GM21576 (cell line): ENCODE measurements around the gene AMOTL2.

Experiments
- ATAC-seq: cut with Tn5 transposase; IDR thresholded peaks from one replicate; pipeline ENCODE4 v1.9.1; 2021; ENCODE audit warnings: mild to moderate bottlenecking, moderate library complexity; ENCODE audit not compliant: unreplicated experiment

AMOTL2 gene

DNA sequence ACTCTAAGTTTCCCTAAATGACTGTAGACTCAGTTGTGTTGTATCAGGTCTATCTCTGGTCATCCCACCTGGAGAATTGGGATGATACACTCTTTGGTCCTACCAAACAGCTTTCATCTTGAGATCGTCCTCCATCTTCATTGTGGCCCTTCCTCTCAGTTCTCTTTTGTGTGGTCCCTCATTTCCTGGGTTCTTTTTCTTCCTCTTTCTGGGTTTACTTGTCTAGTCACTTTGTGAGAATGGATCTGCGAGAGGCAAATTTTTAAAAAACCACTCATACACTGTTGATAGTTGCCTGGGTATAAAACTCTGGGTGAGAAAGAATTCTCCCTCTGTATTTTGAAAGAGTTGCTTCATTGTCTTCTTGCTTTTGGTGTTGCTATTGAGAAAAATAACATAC lies 6.0 kb upstream of the AMOTL2 start:
- no peak for ATAC-seq

DNA sequence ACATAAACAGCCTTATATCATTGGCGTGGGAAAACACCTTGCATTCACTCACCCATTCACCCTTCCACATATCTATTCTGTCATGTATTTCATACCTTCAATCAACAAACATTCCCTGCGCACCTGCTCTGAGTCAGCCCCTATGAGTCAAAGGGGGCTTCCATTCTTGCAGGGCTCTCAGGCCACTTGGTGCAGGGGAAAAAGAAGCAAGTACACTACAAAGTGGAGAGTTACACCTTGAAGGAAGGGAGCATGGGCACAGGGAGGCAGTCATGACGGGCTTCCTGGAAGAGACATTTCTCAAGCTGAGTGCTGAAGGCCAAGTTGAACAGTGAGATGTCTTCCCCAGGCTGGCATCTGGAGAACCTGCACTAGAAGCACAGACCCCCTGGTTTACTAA lies 4.6 kb upstream of the AMOTL2 start:
- no peak for ATAC-seq

DNA sequence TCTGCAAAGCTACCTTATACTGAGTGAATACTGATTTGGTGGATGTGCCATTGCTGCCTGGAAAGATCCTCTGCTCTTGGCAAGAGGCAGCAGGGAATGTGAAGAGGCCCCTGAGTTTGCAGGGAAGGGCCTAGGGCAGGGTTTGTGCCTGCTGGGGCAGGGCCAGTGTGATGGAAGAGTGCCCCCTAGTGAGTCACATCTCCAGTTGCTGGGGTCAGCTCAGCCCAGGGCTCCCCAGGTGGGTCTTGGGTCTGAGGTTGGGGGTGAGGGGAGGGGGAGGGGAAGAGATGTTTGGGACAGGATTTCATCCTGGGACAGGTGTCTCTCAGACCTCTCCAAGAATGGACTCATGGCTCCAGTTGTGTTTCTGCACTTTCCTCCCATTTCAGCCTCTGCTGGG lies 4.1 kb upstream of the AMOTL2 start:
- ATAC-seq, result no peak

DNA sequence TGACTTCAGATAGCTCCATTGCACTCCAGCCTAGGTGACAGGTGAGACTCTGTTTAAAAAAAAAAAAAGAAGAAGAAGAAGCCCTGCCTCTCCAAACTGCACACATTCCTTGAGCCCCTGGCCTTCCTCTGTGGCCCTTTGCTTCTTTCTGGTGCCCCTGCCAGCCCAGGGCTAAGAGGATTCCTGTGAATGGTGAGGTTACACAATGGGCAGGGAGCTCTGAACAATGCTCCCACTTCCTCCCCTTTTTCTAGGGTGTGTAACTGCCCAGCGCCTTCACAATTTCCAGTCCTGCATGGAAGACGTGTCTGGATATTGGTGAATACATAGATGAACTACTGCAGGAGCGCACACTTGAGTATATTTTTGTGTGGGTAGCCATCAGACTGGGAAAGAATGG lies 3.6 kb upstream of the AMOTL2 start:
- ATAC-seq, result no peak

DNA sequence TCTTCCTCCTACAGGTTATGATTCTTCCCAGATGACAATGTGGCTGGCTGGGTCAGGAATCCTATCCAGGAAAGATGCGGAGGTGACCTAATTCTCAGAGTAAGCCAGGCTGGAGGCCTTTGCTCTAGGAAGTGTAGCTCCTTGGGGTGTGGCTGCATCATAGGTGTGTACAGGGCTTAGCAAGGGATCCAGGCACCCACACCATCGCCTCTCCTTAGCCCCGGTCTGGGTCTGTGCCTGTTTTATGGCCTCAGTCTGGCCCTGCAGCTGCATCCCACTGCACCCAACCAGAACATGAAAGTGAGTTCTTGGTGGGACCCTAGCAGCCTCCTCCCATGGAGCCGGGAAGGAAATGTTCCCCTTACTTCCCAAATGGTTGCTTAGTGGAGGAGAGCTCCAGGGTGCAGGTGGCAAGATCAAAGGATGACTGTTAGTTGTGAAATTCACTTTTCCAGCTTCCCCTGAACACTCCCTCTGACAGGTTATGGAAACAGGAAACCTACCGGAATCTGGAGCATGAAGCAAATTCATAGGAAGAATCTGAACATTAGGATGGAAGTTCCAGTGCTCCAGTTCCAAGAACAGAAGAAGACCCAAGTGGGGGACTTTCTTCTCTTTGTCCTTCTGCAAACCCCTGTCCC lies 2.7 kb upstream of the AMOTL2 start:
- no peak for ATAC-seq

DNA sequence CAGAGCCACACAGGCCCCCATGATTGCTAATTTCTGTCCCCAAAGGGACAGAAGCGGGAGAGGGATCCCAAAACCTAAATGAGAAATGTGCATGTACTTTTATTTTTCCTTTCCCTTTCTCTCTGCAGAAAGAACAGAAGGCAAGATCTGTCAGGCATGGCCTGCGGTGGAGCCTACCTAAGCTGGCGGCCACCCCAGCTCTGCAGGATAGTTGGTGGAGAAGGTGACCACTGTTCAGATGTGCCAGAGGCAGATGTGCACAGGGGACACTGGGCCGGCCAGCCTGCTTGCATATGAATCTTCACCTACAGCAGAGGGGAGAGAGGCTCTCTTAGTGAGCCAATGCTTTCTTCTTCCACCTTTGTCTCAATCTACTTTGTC lies 2.1 kb upstream of the AMOTL2 start:
- ATAC-seq, result no peak

DNA sequence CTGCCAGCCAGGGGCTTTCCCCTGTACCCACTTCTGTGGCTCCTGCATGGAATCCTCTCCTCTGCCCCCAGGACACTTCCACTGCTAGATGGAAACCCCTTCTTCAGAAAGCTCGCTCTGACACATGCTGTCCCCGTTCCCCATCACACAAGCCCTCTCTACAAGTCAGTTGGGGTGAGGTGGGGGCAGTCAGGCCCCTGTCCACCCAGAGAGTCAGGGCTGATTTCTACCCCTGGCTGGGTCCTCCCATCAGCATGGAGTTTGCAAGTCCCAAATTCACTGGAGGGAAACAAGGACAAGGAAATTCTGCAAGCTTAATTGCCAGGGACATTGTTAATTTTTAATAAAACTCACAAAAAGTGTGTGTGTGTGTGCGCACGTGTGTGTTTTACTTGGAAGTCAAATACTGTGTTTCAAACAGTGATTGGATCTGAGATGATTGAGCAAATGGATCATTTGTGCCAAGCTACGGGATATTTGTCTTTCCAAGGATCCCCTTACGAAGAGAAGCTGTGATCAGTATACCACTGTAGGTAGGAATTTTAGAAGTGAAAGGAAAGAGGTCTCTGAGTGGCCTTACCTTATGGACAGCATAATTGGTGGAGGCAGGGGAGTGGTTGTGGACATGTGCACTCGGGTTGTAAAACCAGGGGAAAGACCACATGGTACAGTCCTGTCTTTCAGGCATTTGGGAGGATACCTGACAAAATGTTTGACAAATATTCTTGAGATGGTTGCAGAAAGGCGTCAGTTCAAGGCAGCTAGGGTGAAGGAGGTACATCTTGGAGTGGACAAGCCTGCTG lies 1.5 kb upstream of the AMOTL2 start:
- no peak for ATAC-seq

DNA sequence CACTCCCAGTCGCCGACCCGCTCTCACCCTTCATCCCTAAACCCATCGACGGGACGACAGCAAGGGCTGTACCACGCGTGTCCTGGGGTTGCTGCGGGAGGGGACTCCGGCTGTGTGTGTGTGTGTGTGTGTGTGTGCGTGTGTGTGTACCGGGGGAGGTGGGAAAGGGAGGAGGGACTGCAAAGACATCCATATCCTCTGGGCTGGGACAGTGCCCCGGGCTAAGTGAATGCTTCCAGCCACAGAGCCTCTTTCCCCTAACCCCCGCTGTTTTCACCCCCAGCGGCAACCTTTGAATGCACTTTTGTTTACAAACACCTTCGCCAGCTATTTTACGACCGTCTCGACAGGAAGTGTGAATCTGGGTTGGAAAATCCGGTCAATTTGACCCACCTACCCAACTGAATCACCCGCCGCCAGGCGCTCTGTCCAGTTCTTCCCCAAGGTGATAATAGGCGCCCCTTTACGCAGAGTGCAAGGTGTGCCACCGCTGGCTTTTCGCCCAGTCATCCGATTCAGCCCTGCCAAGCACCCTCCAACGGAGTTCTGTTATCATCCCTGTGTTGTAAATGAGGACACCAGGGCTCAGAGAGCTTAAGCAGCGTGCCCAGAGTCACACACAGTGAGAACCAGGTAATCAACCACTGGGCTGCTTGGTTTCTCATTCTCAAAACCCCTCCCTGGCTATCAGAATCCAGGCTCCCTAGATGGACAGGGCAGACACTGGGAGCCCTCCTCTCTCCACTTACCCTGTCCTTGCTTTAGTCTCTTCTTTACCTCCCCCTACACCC lies 739 bp upstream of the AMOTL2 start:
- no peak for ATAC-seq

DNA sequence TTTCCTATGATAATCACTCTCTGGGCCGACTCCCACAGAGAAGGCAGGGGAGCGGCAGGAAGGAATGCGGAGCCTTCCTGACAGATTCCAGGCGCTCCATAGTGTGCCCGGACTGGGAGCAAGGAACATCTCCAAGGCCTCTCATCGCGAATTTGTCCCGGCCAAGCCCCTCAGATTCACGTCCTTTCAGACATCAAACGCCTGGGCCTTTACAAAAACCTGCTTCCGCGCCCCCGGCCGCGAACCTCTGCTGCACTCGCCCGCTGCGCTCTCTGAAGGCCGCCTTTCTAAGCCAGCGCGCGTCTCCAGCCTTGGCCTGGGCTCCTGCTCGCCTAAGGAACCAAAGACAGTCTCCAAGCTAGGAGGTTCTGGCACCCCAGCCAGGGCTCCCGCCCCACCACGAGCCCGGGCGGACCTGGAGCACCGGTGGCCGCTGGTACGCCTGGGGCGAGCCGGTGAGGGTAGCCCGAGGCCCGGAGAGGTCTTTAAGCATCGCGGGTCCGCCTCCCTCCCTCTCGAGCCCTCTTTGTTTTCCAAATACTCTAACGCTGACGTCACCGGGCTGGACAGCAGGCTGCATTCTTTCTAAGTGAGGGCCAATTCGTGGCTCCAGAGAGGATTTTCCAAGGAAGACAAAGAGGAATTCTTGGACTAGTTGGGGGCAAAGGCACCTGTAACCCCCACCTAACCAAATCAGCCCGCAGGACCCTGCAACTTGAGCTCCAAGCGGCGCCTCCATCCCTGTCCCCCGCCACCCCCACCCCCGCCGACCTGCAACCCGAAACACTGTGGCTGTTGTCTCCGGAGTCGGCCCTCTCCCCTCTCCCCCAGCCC lies 759 bp downstream of the AMOTL2 start:
- no peak for ATAC-seq

DNA sequence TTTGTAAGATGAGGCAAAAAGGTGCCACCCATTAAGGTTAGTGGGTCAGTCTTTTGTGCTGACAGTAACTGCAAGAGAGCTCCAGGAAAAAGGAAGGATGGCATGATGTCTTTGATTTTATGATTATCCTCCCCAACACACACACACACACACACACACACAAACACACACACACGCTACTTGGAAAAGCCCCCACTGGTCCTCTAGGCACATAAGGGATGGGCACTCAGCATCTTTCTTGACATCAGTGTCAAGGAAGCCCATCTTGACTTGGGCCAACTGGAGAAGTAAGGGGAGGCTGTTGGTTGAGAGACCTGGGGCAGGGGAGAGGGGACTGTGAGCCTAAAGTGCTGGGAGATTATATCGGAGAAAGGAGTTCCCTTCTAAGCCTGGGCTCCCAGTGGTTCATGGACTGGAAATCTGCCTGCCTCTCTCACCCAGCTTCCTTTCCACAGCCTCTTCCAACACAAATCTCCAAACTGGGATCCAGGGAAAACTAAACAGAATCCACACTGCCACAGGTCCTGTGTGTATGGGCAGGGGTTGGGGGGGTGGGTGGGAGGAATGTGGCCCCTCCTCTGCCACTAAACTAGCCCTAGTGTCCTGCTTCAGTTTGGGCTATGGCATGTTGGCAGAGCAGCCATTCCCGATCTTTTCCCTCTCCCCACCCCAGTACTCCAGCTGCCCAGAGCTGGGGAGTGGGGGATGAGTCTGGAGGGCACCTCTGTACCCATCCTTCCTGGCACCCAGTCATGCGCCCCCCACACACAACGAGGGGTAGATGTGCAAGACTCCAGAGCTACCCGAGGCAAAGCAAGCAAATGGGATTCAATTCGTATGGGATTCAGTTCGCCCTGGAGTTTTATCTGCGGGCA lies 1.6 kb downstream of the AMOTL2 start:
- ATAC-seq, result no peak

DNA sequence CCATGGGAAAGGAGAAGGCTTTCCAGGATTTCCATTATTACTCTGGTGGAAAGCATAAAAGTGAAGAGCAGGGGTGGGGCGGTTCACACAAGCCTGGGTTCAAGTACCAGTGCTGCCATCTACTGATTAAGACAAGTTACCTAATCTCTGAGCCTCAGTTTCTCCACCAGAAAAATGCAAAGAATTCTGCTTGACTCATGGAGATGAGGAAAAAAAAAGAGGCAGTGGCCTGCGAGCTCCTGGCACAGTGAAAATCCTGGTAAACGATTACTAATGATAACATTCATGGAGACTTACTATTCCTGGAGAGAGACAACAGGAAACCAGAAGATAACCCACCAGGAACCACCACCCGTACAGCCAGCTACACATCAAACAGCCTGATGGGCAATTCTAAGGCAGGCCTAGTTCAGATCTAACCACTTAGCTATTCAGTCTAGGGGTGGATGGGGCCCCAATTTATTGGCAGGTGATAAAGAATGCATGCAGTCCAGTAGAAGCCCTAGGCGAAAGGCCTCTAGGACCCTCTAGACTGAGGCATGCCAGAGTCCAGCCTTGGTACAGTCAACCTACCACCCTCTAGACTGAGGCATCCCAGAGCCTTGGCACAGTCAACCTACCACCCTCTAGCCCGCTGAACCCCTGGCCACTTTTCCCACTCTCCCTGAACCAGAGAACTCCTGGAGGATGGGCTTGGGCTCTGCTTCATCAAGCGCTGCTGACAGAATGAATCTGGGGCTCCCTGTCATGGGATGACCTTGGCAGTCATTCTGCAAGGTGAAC lies 2.5 kb downstream of the AMOTL2 start:
- no peak for ATAC-seq

DNA sequence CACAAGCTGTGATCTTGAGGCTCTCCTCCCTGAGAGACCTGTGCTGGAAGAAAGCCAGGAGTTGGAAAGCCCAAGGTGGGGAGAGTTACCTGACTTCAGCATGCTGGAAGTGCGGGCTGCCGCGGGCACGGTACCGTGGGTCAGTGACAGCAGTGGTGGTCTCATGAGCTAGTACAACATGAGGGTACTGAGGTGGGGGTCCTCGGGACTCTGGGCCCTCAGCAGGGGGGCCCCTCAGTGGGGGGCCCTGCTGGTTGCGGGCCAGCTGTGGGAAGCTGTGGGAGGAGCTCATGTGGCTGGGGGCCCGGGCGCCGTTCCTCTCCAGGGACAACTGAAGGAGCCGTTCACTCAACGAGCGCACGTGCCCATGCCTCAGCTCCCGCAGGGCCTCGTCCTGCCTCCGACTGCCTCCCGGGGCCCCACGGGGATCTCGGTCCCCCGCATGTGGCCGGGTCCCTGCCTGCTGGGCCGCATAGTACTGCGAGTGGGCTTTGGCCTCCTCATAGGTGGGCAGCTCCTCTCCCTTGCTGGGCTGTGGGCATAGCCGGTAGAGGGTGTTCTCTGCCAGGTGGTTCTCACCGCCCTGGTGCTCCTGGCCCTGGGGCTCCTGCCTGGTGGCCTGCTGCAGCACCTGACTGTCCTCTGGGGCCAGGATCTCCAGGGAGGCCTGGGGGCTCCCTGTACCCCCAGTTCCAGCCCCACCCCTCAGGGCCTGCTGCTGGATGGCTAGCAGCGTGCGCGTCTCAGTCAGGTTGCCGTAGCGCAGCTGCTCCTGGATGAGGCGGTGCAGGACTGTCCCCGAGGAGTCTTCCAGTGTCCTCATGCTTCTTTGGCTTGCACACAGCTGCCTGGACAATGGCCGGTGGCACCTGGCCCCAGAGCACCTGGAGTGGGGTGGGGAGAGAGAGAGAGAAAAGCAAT lies 3.4 kb downstream of the AMOTL2 start:
- no peak for ATAC-seq

DNA sequence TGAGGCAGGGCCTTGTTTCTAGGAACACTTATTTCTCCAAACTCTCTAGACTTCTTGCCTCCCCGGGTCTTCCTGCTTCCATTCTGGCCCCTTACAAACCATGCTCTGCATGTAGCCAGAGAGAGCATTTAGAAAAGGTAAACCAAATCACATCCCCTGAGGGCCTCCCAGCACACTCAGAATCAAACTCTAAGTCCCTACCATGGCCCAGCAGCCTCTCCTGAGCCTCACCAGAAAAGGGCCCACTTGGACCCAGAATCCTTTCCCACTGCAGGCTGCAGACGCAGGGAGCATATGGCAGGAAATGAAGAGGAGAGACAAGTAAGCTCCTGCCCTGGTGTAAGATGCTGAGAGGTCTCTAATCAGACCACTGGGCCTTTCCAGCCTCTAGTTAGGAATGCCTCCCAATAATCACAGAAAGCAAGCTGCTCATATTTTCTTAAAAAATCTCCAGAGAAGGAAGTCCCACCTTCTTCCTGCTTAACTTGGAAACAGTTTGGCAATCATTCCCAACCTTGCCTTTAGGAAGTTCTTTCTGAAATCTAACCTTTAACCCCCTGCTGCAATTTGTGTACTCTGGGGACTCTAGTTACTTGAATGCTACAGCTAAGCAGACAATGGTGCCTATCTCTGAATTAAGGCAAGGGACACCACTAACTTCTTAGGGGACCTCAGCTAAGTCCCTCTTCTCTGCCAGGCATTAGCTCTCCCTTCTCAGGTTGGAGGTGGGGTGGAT lies 4.2 kb downstream of the AMOTL2 start:
- no peak for ATAC-seq

DNA sequence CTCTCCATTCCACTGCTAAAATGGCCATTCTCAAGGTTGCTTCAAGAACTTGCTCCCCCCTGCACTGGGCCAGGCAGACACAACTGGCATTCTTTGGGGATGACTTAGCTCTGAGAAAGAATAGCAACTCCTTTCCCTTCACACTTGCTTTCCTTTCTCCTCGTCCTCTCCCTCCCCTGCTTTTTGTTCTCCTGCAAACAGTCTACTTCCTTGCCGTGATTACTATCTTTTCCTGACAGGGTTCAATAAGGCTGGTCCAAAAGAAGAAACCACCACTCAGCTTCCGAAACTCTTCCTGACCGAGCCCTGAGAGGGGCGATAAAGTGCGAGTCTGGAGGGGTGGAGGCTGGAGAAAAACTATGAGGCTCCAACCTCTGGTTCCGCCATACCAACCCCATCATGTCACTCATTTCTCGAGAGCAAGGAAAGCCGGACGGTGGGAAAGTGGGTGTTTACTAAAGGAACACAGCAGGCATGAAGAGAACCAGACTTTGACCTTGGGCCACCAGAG lies 5.0 kb downstream of the AMOTL2 start:
- no peak for ATAC-seq

DNA sequence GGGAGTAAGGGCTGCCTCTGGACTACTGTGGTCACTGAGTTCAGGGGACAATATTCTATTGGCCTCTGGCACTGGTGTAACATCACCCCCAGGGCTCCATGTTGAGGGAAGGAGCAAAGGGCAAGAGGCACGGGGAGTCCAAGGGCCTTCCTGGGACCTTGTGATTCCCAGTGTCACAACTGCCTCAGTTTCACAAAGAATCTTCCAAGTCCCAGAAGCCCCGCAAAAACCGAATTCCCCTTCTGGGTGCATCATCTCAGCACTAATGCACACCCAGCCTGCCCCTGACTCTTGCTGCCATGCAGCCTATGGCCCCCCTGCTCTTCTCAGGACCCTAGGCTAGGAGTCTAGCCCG lies 5.5 kb downstream of the AMOTL2 start:
- ATAC-seq, result no peak

DNA sequence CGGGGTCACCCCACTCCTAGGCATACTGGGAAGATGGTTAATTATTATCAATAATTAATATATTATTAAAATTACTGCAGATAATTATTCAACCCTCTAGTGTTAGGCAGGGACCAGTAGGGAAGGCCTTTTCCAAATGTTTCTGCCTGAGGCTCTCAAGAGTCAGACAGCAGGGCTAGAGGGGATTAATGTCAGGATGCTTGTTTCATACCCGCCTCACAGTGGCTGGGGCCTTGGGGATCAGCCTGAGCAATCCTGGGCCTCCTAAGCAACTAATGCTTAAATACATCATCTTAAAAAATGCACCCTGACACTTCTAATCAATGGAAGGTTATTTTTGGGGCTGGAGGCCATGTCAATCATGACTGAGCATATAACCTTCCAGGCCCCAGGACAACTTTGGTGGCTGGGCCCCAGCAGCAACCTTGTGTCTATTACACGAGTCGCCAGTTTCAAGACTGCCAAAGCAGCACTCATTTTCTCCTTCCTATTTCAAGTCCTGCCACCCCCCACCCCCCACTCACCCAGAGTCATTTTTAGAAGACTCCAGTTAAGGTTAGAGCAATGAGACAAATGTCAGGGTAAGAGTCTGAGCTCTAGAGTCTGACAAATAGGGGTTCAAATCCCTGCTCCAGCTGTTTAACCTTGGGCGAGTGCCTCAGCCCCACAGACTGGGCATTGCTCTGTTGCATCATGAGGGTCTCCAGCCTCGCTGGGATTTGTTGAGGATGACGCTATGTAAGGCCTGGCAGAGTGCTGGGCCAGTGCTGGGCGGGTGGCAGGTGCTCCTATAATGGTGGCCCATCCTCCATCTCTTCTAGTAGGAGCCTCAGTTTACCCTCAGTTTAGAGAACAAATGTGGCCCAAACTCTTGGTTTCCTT lies 6.1 kb downstream of the AMOTL2 start:
- no peak for ATAC-seq
